Astrocyte of the cerebellum (primary cell): ENCODE results near the gene BRINP1.
"Not testable (repeated sequence)": the region's sequence is repeated elsewhere in the genome, so short reads cannot be mapped to it uniquely, and the experiment has no call there.

Experiments
- DNase-seq: peaks from one replicate; pipeline ENCODE4 v3.0.0-alpha.2; 2011; ENCODE audit warnings: low read depth
- H3K4me3 ChIP-seq: 2 replicates; pipeline ENCODE4 v1.5.1; 2011; ENCODE audit warnings: mild to moderate bottlenecking, low read depth, low read length, moderate library complexity
- CTCF ChIP-seq: IDR thresholded peaks from 2 replicates; pipeline ENCODE4 v1.5.1; 2012; ENCODE audit warnings: low read length, low read depth, moderate library complexity, mild to moderate bottlenecking; ENCODE audit errors: missing control alignments
- in situ Hi-C: cut with HindIII; loops from 2 replicates; pipeline ENCODE4 v1.10.0; 2017; ENCODE audit warnings: low sequenced_read_pairs

Gene BRINP1

DNA sequence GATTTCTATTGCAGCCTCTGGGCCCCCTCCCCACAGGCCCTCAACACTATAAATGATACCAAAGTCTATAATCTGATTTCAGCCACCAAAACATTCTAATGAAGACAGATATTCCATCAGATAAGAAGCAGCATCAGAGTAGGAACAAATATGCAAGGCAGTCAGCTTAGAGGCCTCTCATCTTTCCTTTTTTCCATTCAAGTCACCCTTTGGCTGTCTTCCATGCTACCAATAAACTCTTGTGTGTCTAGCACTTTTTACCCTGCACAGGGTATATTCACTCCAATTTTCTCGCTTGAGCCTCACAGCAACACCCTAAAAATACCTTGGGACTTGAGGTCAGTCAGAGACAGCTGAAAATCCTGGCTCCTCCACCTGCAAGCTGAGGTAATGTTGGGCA lies 193.7 kb downstream of the BRINP1 start:
- no peak overlapping the region for H3K4me3 ChIP-seq
- no peak for TF ChIP-seq CTCF
- in situ Hi-C loops, result no loop called here
- DNase-seq, result no peak

DNA sequence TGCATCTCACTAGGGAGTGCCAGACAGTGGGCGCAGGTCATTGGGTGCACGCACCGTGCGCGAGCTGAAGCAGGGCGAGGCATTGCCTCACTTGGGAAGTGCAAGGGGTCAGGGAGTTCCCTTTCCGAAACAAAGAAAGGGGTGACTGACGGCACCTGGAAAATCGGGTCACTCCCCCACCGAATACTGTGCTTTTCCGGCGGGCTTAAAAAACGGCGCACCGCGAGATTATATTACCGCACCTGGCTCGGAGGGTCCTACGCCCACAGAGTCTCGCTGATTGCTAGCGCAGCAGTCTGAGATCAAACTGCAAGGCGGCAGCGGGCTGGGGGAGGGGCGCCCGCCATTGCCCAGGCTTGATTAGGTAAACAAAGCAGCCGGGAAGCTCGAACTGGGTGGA lies 200.0 kb downstream of the BRINP1 start:
- in situ Hi-C loops, H3K4me3 ChIP-seq, DNase-seq: not testable (repeated sequence)

DNA sequence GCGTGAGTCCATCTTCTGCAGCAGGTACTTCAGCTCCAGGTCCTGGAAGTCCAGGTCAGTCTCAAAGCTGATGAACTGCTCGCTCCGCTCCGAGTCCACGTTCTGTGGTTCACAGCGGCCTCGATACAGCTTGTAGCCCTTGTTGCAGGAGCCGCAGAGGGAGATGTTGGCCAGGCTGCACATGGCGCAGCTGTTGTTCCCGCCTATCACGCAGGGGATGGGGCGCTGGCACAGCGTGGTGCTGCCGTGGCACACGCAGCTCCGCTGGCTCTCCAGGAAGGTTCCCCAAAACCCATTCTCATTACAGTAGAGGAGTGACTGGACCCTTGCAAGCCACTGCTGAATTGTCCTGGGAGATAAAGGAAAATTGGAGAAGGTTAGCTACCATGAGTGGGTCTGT lies 201.4 kb downstream of the BRINP1 start:
- H3K4me3 ChIP-seq, result no peak overlapping the region
- in situ Hi-C loops, result no loop called here
- no peak for TF ChIP-seq CTCF
- no peak for DNase-seq

DNA sequence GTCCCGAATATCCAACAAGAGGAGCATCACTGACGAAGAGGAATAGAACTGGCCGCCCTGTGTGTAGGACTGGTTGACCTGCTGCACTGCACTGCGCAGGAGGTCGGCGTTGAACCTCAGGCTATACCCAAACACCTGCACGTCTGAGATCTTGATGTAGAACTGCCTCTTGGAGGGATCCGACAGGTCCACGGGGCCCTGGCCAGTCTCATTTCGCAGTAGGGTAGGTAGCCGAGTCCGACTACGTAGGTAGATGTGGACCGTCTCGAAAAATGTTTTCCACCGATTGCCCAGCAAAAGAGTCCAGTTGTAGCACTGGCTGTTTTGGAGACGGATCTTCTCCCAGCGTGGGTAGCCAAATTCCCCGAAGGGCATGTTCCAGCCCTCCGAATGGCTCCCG lies 202.0 kb downstream of the BRINP1 start:
- no peak for DNase-seq
- in situ Hi-C loops, result no loop called here
- H3K4me3 ChIP-seq, result no peak overlapping the region
- TF ChIP-seq CTCF, result no peak

GRCh38 chr9:119166096-119166495 lies 203.1 kb downstream of the BRINP1 start:
- no peak overlapping the region for H3K4me3 ChIP-seq
- no peak for TF ChIP-seq CTCF
- in situ Hi-C loops, result no loop called here
- no peak for DNase-seq

DNA sequence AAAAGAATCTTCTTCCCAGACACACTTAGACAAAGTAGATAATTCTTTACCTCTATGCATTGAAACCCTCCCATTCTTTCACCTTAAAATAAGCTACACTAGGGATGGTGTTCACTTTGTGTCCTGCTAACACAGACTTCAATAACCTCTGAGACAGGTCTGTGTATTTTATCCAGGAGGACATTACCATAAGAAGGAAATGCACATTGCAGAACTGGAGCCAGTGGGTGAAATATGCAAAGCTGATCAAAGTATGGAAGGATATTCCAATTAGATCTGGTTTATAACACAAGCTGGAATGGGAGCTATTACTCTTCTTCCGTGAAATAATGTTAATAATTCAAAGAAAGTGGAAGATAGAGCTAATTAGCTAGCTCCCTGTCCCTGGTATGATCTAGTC lies 204.1 kb downstream of the BRINP1 start:
- no peak for DNase-seq
- in situ Hi-C loops, result no loop called here
- no peak overlapping the region for H3K4me3 ChIP-seq
- no peak for TF ChIP-seq CTCF

- no peak for DNase-seq
- H3K4me3 ChIP-seq, result no peak overlapping the region
- no peak for TF ChIP-seq CTCF
- in situ Hi-C loops, result no loop called here
Observed at GRCh38 chr9:119164716-119165115, 204.5 kb downstream of the BRINP1 start.
